GM12878 (cell line): ENCODE data around the gene CDC42BPB. TPM values are rescaled to one million over a fixed set of nuclear protein-coding genes. Genes with fewer than 3 reads are reported as not detected.

Experiments used
- ATAC-seq: fragments of 200-7000 bp; cut with Tn5 transposase; 3 replicates; pipeline ENCODE4 v1.9.1; 2020; ENCODE audit warnings: mild to moderate bottlenecking, moderate library complexity
- BruUV-seq: library from RNA; stranded (reverse); fragments of 400-500 nt; replicated peaks from 2 replicates; lab custom pipeline; 2021; lab: Mats Ljungman, UMichigan
- CTCF ChIA-PET: fragments of 300-600 bp; sonication (Branson Sonifier 250); formaldehyde crosslinking; extraction: SDS; loops from one replicate; lab custom pipeline; 2021; ENCODE audit warnings: inconsistent platforms; lab: Yijun Ruan, JAX
- POLR2A ChIA-PET: fragments of 350-600 bp; formaldehyde crosslinking; extraction: SDS; loops from one replicate; lab custom pipeline; 2021; ENCODE audit warnings: inconsistent platforms; lab: Charles Lee
- RAD21 ChIA-PET: fragments of 300-600 bp; sonication (Branson Sonifier 250); formaldehyde crosslinking; loops from one replicate; lab custom pipeline; 2023; ENCODE audit warnings: antibody characterized with exemption; ENCODE audit not compliant: unreplicated experiment; lab: Charles Lee
- SMC1A ChIA-PET: fragments of 300-600 bp; sonication (Branson Sonifier 250); formaldehyde crosslinking; loops from one replicate; lab custom pipeline; 2023; ENCODE audit not compliant: unreplicated experiment, uncharacterized antibody; lab: Charles Lee
- DNase-seq: peaks from one replicate; pipeline ENCODE4 v3.0.0-alpha.2; 2011; ENCODE audit warnings: low read depth, low spot score
- FAIRE-seq: peaks from 3 replicates; lab custom pipeline; 2011; peaks lifted over from hg19 to GRCh38; lab: Jason Lieb, UNC
- H2AFZ ChIP-seq: 2 replicates; pipeline ENCODE4 v1.6.0; 2011; ENCODE audit warnings: low read depth, low read length, control low read depth; ENCODE audit not compliant: control insufficient read depth
- H3K27ac ChIP-seq: 2 replicates; pipeline ENCODE4 v1.5.1; 2011; ENCODE audit warnings: control low read depth; ENCODE audit not compliant: control insufficient read depth, insufficient read depth
- H3K27me3 ChIP-seq, 2 experiments: replicated peaks in 1 of 2; 2 replicates each; pipeline versions ENCODE4 v1.6.0 to v1.6.1; 2011; ENCODE audit warnings: low read length in 1 of 2; ENCODE audit not compliant: control insufficient read depth in 2 of 2, insufficient read depth in 2 of 2
- H3K36me3 ChIP-seq, 2 experiments: 2 replicates each; pipeline ENCODE4 v1.5.1; 2011; ENCODE audit warnings: low read length in 1 of 2; ENCODE audit not compliant: control insufficient read depth in 2 of 2, insufficient read depth in 2 of 2
- H3K4me1 ChIP-seq: 2 replicates; pipeline ENCODE4 v1.6.1; 2011; ENCODE audit warnings: mild to moderate bottlenecking, low read length, moderate library complexity, mixed read lengths; ENCODE audit not compliant: control insufficient read depth, insufficient read depth
- H3K4me2 ChIP-seq: 2 replicates; pipeline ENCODE4 v1.6.0; 2011; ENCODE audit warnings: control low read depth; ENCODE audit not compliant: control insufficient read depth, insufficient read depth
- H3K4me3 ChIP-seq: fragments of 200-600 bp; sonication (generic); 2 replicates; pipeline ENCODE4 v1.5.1; 2016
- H3K79me2 ChIP-seq: 2 replicates; pipeline ENCODE4 v1.6.0; 2011; ENCODE audit warnings: low read length; ENCODE audit not compliant: control insufficient read depth, insufficient read depth
- H3K9ac ChIP-seq: 2 replicates; pipeline ENCODE4 v1.8.0; 2011; ENCODE audit warnings: low read length, control low read depth, mixed read lengths; ENCODE audit not compliant: control insufficient read depth, insufficient read depth
- H3K9me3 ChIP-seq: replicated peaks from 3 replicates; pipeline ENCODE4 v1.5.1; 2011; ENCODE audit warnings: mild to moderate bottlenecking, low read length; ENCODE audit not compliant: control insufficient read depth, insufficient read depth
- H4K20me1 ChIP-seq: 2 replicates; pipeline ENCODE4 v1.6.0; 2011; ENCODE audit not compliant: control insufficient read depth, insufficient read depth
- ATF2 ChIP-seq: IDR thresholded peaks from 2 replicates; pipeline ENCODE4 v1.6.1; 2012; ENCODE audit warnings: low read length, inconsistent platforms
- BHLHE40 ChIP-seq, 2 experiments: fragments of 450-650 bp in 1 of 2; IDR thresholded peaks; 2 replicates each; pipeline ENCODE4 v1.6.1; 2011 to 2017; ENCODE audit warnings: low read depth in 2 of 2, borderline replicate concordance in 1 of 2, improper control_type of control experiment in 1 of 2, low read length in 1 of 2, mild to moderate bottlenecking in 1 of 2
- BRCA1 ChIP-seq: IDR thresholded peaks from 2 replicates; pipeline ENCODE4 v1.6.1; 2011; ENCODE audit warnings: low read depth, low read length, improper control_type of control experiment
- IRF5 ChIP-seq: fragments of 450-650 bp; IDR thresholded peaks from 2 replicates; pipeline ENCODE4 v1.6.1; 2017; ENCODE audit warnings: borderline replicate concordance
- JUND ChIP-seq: IDR thresholded peaks from 2 replicates; pipeline ENCODE4 v1.6.1; 2012; ENCODE audit warnings: low read depth, mild to moderate bottlenecking, low read length, improper control_type of control experiment, moderate library complexity
- PAX5 ChIP-seq: IDR thresholded peaks from 2 replicates; pipeline ENCODE4 v1.6.1; 2011; ENCODE audit warnings: low read depth, low read length, borderline replicate concordance
- RELB ChIP-seq: fragments of 450-650 bp; IDR thresholded peaks from 2 replicates; pipeline ENCODE4 v1.6.1; 2017; ENCODE audit warnings: low read depth, mild to moderate bottlenecking, moderate library complexity
- SMC3 ChIP-seq: IDR thresholded peaks from 2 replicates; pipeline ENCODE4 v1.6.1; 2011; ENCODE audit warnings: low read length, improper control_type of control experiment, borderline replicate concordance
- SREBF1 ChIP-seq: IDR thresholded peaks from 2 replicates; pipeline ENCODE4 v1.6.1; 2012; ENCODE audit warnings: mild to moderate bottlenecking, low read length
- ZNF384 ChIP-seq: IDR thresholded peaks from 2 replicates; pipeline ENCODE4 v1.6.1; 2012; ENCODE audit warnings: low read depth, mild to moderate bottlenecking, low read length, improper control_type of control experiment, borderline replicate concordance
- WGBS: methylation state at CpG from one replicate; pipeline ENCODE4 v1.1.6; 2016; ENCODE audit warnings: low lambda C conversion rate; ENCODE audit not compliant: insufficient replicate concordance, insufficient coverage; ENCODE audit errors: missing lambda C conversion rate; 5-methylcytosine and 5-hydroxymethylcytosine counted together
- in situ Hi-C: fragments of 300-500 bp; cut with MboI; formaldehyde crosslinking; loops from 9 replicates; pipeline ENCODE4 v1.14.3; 2018; ENCODE audit warnings: mixed read lengths
- intact Hi-C: fragments of 100-400 bp; cut with micrococcal nuclease; formaldehyde crosslinking; loops from one replicate; pipeline ENCODE4 v1.14.2; 2022; ENCODE audit not compliant: unreplicated experiment
- polyA plus RNA-seq, 11 experiments: library from polyadenylated mRNA; depleted of rRNA in 4 of 11; unstranded in 6 of 11; stranded (reverse) in 5 of 11; fragments of >200 nt; fragmentation: Nextera tagmentation in 4 of 11; fragmentation: Illumina TruSeq in 1 of 11; extraction: Ambion mirVana in 4 of 11; extraction: Trizol in 1 of 11; gene quantifications; 1 replicate in 1 of 11; 2 replicates in 10 of 11; pipeline versions ENCODE4 v1.2.1 to v1.2.3, GENCODE V29; 2011 to 2016; ENCODE audit warnings: inconsistent platforms in 2 of 11, missing spikeins in 2 of 11, low read depth in 1 of 11
- total RNA-seq, 4 experiments: library from RNA; depleted of rRNA in 3 of 4; stranded (reverse); fragments of >200 nt in 3 of 4; fragmentation: Illumina TruSeq in 1 of 4; extraction: Trizol in 1 of 4; gene quantifications; 2 replicates each; pipeline versions ENCODE4 v1.2.1 to v1.2.3, GENCODE V29; 2013 to 2021

Gene CDC42BPB
- total and polyA plus RNA-seq, 10 of the 15 experiments (the other 5 are each of a cell fraction or from before 2014, with no cell fraction given) = 0.42 to 22.1 (median 13.3) TPM

- RAD21 ChIA-PET = no interaction called here
Measured at GRCh38 chr14:102889615-102890014, 167.7 kb downstream of the CDC42BPB start.

More at GRCh38 chr14:102889615-102890014, 167.7 kb downstream of the CDC42BPB start:
- Histone ChIP-seq H3K9ac (no peak overlapping the region), H3K36me3 (peaks cover 30 to 53% of the 10 kb centered on the region in 2 experiments), H4K20me1 (no peaks in the 10 kb centered on the region), H3K9me3 (no peaks in the 10 kb centered on the region), H3K4me2 (no peak overlapping the region), H3K79me2 (no peaks in the 10 kb centered on the region; the same call in 1 of the 2 replicates), H3K4me1 (peaks cover 7% of the 10 kb centered on the region), H3K4me3 (no peak overlapping the region), H3K27me3 (no peaks in the 10 kb centered on the region), H3K27ac (no peak overlapping the region), H2AFZ (no peak overlapping the region)
- ChIA-PET SMC1A (interaction anchor here (1.4 kb wide), 1 partner anchor 18 kb away, joined by 3 read pairs; no protein-coding TSS in a partner anchor), CTCF (no interaction called here), POLR2A (no interaction called here)
- TF ChIP-seq ZNF384 = no peak
- TF ChIP-seq ATF2 = no peak
- TF ChIP-seq SREBF1 = no peak
- TF ChIP-seq SMC3 = no peak
- TF ChIP-seq JUND = no peak
- no peak for TF ChIP-seq BRCA1
- no peak for TF ChIP-seq BHLHE40 (IDR thresholded peaks at IDR 0.05; ENCODE audit: borderline replicate concordance in 1 of 2, low read depth in 2 of 2, low read length in 1 of 2)
- no peak for TF ChIP-seq PAX5
- TF ChIP-seq RELB = no peak
- TF ChIP-seq IRF5 = no peak
- in situ Hi-C loops (no loop called here), intact Hi-C loops (no loop called here)
- 96% methylated on average over 7 of the region's 7 CpGs for WGBS
- DNase-seq (no peak), ATAC-seq (no peak), FAIRE-seq (no peak)
- BruUV-seq = no TSS peak
